GM12878 (cell line): ENCODE measurements around the gene CDK15. TPM values are rescaled to one million over a fixed set of nuclear protein-coding genes. Genes with fewer than 3 reads are reported as not detected.

Experiments used
- ATAC-seq: fragments of 200-7000 bp; cut with Tn5 transposase; 3 replicates; pipeline ENCODE4 v1.9.1; 2020; ENCODE audit warnings: mild to moderate bottlenecking, moderate library complexity
- BruUV-seq: library from RNA; stranded (reverse); fragments of 400-500 nt; replicated peaks from 2 replicates; lab custom pipeline; 2021; lab: Mats Ljungman, UMichigan
- CTCF ChIA-PET: fragments of 300-600 bp; sonication (Branson Sonifier 250); formaldehyde crosslinking; extraction: SDS; loops from one replicate; lab custom pipeline; 2021; ENCODE audit warnings: inconsistent platforms; lab: Yijun Ruan, JAX
- POLR2A ChIA-PET: fragments of 350-600 bp; formaldehyde crosslinking; extraction: SDS; loops from one replicate; lab custom pipeline; 2021; ENCODE audit warnings: inconsistent platforms; lab: Charles Lee
- RAD21 ChIA-PET: fragments of 300-600 bp; sonication (Branson Sonifier 250); formaldehyde crosslinking; loops from one replicate; lab custom pipeline; 2023; ENCODE audit warnings: antibody characterized with exemption; ENCODE audit not compliant: unreplicated experiment; lab: Charles Lee
- SMC1A ChIA-PET: fragments of 300-600 bp; sonication (Branson Sonifier 250); formaldehyde crosslinking; loops from one replicate; lab custom pipeline; 2023; ENCODE audit not compliant: unreplicated experiment, uncharacterized antibody; lab: Charles Lee
- DNase-seq: peaks from one replicate; pipeline ENCODE4 v3.0.0-alpha.2; 2011; ENCODE audit warnings: low read depth, low spot score
- FAIRE-seq: peaks from 3 replicates; lab custom pipeline; 2011; peaks lifted over from hg19 to GRCh38; lab: Jason Lieb, UNC
- H2AFZ ChIP-seq: 2 replicates; pipeline ENCODE4 v1.6.0; 2011; ENCODE audit warnings: low read depth, low read length, control low read depth; ENCODE audit not compliant: control insufficient read depth
- H3K27ac ChIP-seq: 2 replicates; pipeline ENCODE4 v1.5.1; 2011; ENCODE audit warnings: control low read depth; ENCODE audit not compliant: control insufficient read depth, insufficient read depth
- H3K27me3 ChIP-seq, 2 experiments: replicated peaks in 1 of 2; 2 replicates each; pipeline versions ENCODE4 v1.6.0 to v1.6.1; 2011; ENCODE audit warnings: low read length in 1 of 2; ENCODE audit not compliant: control insufficient read depth in 2 of 2, insufficient read depth in 2 of 2
- H3K36me3 ChIP-seq, 2 experiments: 2 replicates each; pipeline ENCODE4 v1.5.1; 2011; ENCODE audit warnings: low read length in 1 of 2; ENCODE audit not compliant: control insufficient read depth in 2 of 2, insufficient read depth in 2 of 2
- H3K4me1 ChIP-seq: 2 replicates; pipeline ENCODE4 v1.6.1; 2011; ENCODE audit warnings: mild to moderate bottlenecking, low read length, moderate library complexity, mixed read lengths; ENCODE audit not compliant: control insufficient read depth, insufficient read depth
- H3K4me2 ChIP-seq: 2 replicates; pipeline ENCODE4 v1.6.0; 2011; ENCODE audit warnings: control low read depth; ENCODE audit not compliant: control insufficient read depth, insufficient read depth
- H3K4me3 ChIP-seq: fragments of 200-600 bp; sonication (generic); 2 replicates; pipeline ENCODE4 v1.5.1; 2016
- H3K79me2 ChIP-seq: 2 replicates; pipeline ENCODE4 v1.6.0; 2011; ENCODE audit warnings: low read length; ENCODE audit not compliant: control insufficient read depth, insufficient read depth
- H3K9ac ChIP-seq: 2 replicates; pipeline ENCODE4 v1.8.0; 2011; ENCODE audit warnings: low read length, control low read depth, mixed read lengths; ENCODE audit not compliant: control insufficient read depth, insufficient read depth
- H3K9me3 ChIP-seq: replicated peaks from 3 replicates; pipeline ENCODE4 v1.5.1; 2011; ENCODE audit warnings: mild to moderate bottlenecking, low read length; ENCODE audit not compliant: control insufficient read depth, insufficient read depth
- H4K20me1 ChIP-seq: 2 replicates; pipeline ENCODE4 v1.6.0; 2011; ENCODE audit not compliant: control insufficient read depth, insufficient read depth
- JUND ChIP-seq: IDR thresholded peaks from 2 replicates; pipeline ENCODE4 v1.6.1; 2012; ENCODE audit warnings: low read depth, mild to moderate bottlenecking, low read length, improper control_type of control experiment, moderate library complexity
- KLF5 ChIP-seq: fragments of 450-650 bp; IDR thresholded peaks from 2 replicates; pipeline ENCODE4 v1.6.1; 2014; ENCODE audit warnings: mild to moderate bottlenecking; ENCODE audit not compliant: partially characterized antibody
- STAT1 ChIP-seq: fragments of 450-650 bp; conservative IDR thresholded peaks from 2 replicates; pipeline ENCODE4 v1.6.1; 2014; ENCODE audit warnings: antibody characterized with exemption, mild to moderate bottlenecking
- ZBTB33 ChIP-seq: fragments of 450-650 bp; IDR thresholded peaks from 2 replicates; pipeline ENCODE4 v1.6.1; 2017; ENCODE audit warnings: mild to moderate bottlenecking
- ZZZ3 ChIP-seq: IDR thresholded peaks from 2 replicates; pipeline ENCODE4 v1.6.1; 2011; ENCODE audit warnings: low read depth; ENCODE audit not compliant: control insufficient read depth, insufficient read length
- WGBS: methylation state at CpG from one replicate; pipeline ENCODE4 v1.1.6; 2016; ENCODE audit warnings: low lambda C conversion rate; ENCODE audit not compliant: insufficient replicate concordance, insufficient coverage; ENCODE audit errors: missing lambda C conversion rate; 5-methylcytosine and 5-hydroxymethylcytosine counted together
- in situ Hi-C: fragments of 300-500 bp; cut with MboI; formaldehyde crosslinking; loops from 9 replicates; pipeline ENCODE4 v1.14.3; 2018; ENCODE audit warnings: mixed read lengths
- intact Hi-C: fragments of 100-400 bp; cut with micrococcal nuclease; formaldehyde crosslinking; loops from one replicate; pipeline ENCODE4 v1.14.2; 2022; ENCODE audit not compliant: unreplicated experiment
- polyA plus RNA-seq, 11 experiments: library from polyadenylated mRNA; depleted of rRNA in 4 of 11; unstranded in 6 of 11; stranded (reverse) in 5 of 11; fragments of >200 nt; fragmentation: Nextera tagmentation in 4 of 11; fragmentation: Illumina TruSeq in 1 of 11; extraction: Ambion mirVana in 4 of 11; extraction: Trizol in 1 of 11; gene quantifications; 1 replicate in 1 of 11; 2 replicates in 10 of 11; pipeline versions ENCODE4 v1.2.1 to v1.2.3, GENCODE V29; 2011 to 2016; ENCODE audit warnings: inconsistent platforms in 2 of 11, missing spikeins in 2 of 11, low read depth in 1 of 11
- total RNA-seq, 4 experiments: library from RNA; depleted of rRNA in 3 of 4; stranded (reverse); fragments of >200 nt in 3 of 4; fragmentation: Illumina TruSeq in 1 of 4; extraction: Trizol in 1 of 4; gene quantifications; 2 replicates each; pipeline versions ENCODE4 v1.2.1 to v1.2.3, GENCODE V29; 2013 to 2021
- TF ChIP-seq, protein P1 (sequence below): IDR thresholded peaks from 2 replicates; pipeline ENCODE4 v1.6.1; 2011; ENCODE audit warnings: low read depth, low read length, improper control_type of control experiment, borderline replicate concordance
- TF ChIP-seq, protein P2 (sequence below): fragments of 150-350 bp; IDR thresholded peaks from 2 replicates; pipeline ENCODE4 v1.6.1; 2014; ENCODE audit warnings: mild to moderate bottlenecking, low read depth, low read length

CDK15 gene
- total and polyA plus RNA-seq, 10 of the 15 experiments (the other 5 are each of a cell fraction or from before 2014, with no cell fraction given) = 0.01 to 0.04 TPM; not detected in 8

DNA sequence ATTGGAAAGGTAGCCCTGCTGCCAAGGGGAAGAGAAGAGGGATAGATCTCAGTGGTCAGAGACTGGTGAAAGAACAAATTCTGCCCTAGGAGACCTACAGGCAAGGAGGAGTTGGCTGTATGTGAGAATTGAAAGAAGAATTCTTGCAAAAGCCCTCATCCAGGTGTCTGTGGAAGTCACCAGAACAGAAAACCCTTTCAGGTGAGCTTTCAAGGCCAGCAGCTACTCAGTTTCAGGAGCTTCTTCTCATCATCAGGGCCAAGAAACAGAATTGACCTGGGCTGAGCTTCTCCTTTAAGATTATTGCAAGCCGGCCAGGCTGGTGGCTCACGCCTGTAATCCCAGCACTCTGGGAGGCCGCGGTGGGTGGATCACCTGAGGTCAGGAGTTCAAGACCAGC, 110.2 kb downstream of the CDK15 start:
- Histone ChIP-seq H3K4me3 (no peak overlapping the region), H3K4me1 (no peaks in the 10 kb centered on the region), H3K36me3 (no peaks in the 10 kb centered on the region), H3K9me3 (no peaks in the 10 kb centered on the region), H3K27me3 (no peaks in the 10 kb centered on the region), H3K79me2 (no peaks in the 10 kb centered on the region), H3K9ac (no peak overlapping the region), H3K27ac (no peak overlapping the region), H3K4me2 (no peak overlapping the region), H4K20me1 (no peaks in the 10 kb centered on the region), H2AFZ (no peak overlapping the region)
- POLR2A ChIA-PET = interaction anchor here (0.7 kb wide), 1 partner anchor 8 kb away, joined by 3 read pairs; no protein-coding TSS in a partner anchor
- no peak for DNase-seq
- 90% methylated on average over 4 of the region's 4 CpGs for WGBS
- RAD21 ChIA-PET = interaction anchor here (0.7 kb wide), 1 partner anchor 210 kb away, joined by 4 read pairs; no protein-coding TSS in a partner anchor
- no TSS peak for BruUV-seq
- ATAC-seq = no peak
- SMC1A ChIA-PET = no interaction called here
- CTCF ChIA-PET = interaction anchor here (0.8 to 1.6 kb wide), 4 partner anchors 7 to 56 kb away, joined by 3 to 4 read pairs (median 3); no protein-coding TSS in a partner anchor
- TF ChIP-seq, protein P1, sequence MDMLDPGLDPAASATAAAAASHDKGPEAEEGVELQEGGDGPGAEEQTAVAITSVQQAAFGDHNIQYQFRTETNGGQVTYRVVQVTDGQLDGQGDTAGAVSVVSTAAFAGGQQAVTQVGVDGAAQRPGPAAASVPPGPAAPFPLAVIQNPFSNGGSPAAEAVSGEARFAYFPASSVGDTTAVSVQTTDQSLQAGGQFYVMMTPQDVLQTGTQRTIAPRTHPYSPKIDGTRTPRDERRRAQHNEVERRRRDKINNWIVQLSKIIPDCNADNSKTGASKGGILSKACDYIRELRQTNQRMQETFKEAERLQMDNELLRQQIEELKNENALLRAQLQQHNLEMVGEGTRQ = no peak
- TF ChIP-seq KLF5 (no peak), STAT1 (no peak), ZBTB33 (no peak), ZZZ3 (no peak), JUND (no peak)
- TF ChIP-seq, protein P2, sequence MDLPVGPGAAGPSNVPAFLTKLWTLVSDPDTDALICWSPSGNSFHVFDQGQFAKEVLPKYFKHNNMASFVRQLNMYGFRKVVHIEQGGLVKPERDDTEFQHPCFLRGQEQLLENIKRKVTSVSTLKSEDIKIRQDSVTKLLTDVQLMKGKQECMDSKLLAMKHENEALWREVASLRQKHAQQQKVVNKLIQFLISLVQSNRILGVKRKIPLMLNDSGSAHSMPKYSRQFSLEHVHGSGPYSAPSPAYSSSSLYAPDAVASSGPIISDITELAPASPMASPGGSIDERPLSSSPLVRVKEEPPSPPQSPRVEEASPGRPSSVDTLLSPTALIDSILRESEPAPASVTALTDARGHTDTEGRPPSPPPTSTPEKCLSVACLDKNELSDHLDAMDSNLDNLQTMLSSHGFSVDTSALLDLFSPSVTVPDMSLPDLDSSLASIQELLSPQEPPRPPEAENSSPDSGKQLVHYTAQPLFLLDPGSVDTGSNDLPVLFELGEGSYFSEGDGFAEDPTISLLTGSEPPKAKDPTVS = no peak
- in situ Hi-C loops = no loop called here
- intact Hi-C loops = no loop called here
- FAIRE-seq = no peak
